Activated CD8-positive, alpha-beta T cell treated with anti-CD3 and anti-CD28 coated beads for 36 hours (primary cell): ENCODE data around the gene NPC2. TPM values are rescaled to one million over a fixed set of nuclear protein-coding genes. Genes with fewer than 3 reads are reported as not detected.

Experiments
- ATAC-seq: fragments of 200-7000 bp; cut with Tn5 transposase; one replicate; pipeline ENCODE4 v1.10.0; 2021; ENCODE audit warnings: mild to moderate bottlenecking, moderate library complexity
- CTCF ChIA-PET: fragments of 350-600 bp; sonication (Branson Sonifier 250); formaldehyde crosslinking; loops from one replicate; lab custom pipeline; 2021; ENCODE audit warnings: antibody characterized with exemption; lab: Charles Lee
- POLR2A ChIA-PET: fragments of 350-600 bp; sonication (Branson Sonifier 250); formaldehyde crosslinking; loops from one replicate; lab custom pipeline; 2021; ENCODE audit warnings: antibody characterized with exemption; lab: Charles Lee
- DNase-seq: peaks from one replicate; pipeline ENCODE4 v3.0.0-alpha.2; 2020
- H3K27ac Mint-ChIP-seq: one replicate; pipeline ENCODE4 v1.8.0; 2021; ENCODE audit warnings: mild to moderate bottlenecking, mixed read lengths
- H3K27me3 Mint-ChIP-seq: one replicate; pipeline ENCODE4 v1.8.0; 2021; ENCODE audit warnings: mixed read lengths
- H3K36me3 Mint-ChIP-seq: one replicate; pipeline ENCODE4 v1.8.0; 2021; ENCODE audit warnings: low read depth, mixed read lengths
- H3K4me1 Mint-ChIP-seq: one replicate; pipeline ENCODE4 v1.8.0; 2021; ENCODE audit warnings: low read depth, mixed read lengths
- H3K4me3 Mint-ChIP-seq: one replicate; pipeline ENCODE4 v1.8.0; 2021; ENCODE audit warnings: mild to moderate bottlenecking, moderate library complexity, mixed read lengths
- H3K9me3 Mint-ChIP-seq: one replicate; pipeline ENCODE4 v1.8.0; 2021; ENCODE audit warnings: mixed read lengths
- CTCF ChIP-seq: fragments of 200-600 bp; IDR thresholded peaks from one replicate; pipeline ENCODE4 v1.8.0; 2022; ENCODE audit warnings: antibody characterized with exemption, mild to moderate bottlenecking
- intact Hi-C: fragments of 100-400 bp; cut with micrococcal nuclease; formaldehyde crosslinking; loops from one replicate; pipeline ENCODE4 v1.10.0; 2022
- total RNA-seq, 2 experiments: library from RNA; stranded (reverse); gene quantifications; one replicate each; pipeline ENCODE4 v1.2.3, GENCODE V29; 2021

NPC2 gene
- total RNA-seq, 2 experiments from 2014 or later = 19.1 to 21.0 TPM

- intact Hi-C loops = no loop called here
- no peak for DNase-seq
- no peak for ATAC-seq
- peaks cover 3% of the 10 kb centered on the region for H3K4me1 Mint-ChIP-seq
- no peaks in the 10 kb centered on the region for H3K9me3 Mint-ChIP-seq
- ChIA-PET POLR2A (no interaction called here), CTCF (interaction anchor here (1.2 to 1.6 kb wide), 2 partner anchors 11 to 42 kb away, joined by 3 read pairs; no protein-coding TSS in a partner anchor)
- H3K27me3 Mint-ChIP-seq = no peaks in the 10 kb centered on the region
- no peak for TF ChIP-seq CTCF
- H3K4me3 Mint-ChIP-seq = no peak overlapping the region
- H3K36me3 Mint-ChIP-seq = peaks cover 4% of the 10 kb centered on the region
- no peak overlapping the region for H3K27ac Mint-ChIP-seq
These were observed 8.1 kb upstream of the NPC2 start for GRCh38 chr14:74501135-74501614.

- ChIA-PET POLR2A (no interaction called here), CTCF (interaction anchor here (1.2 to 1.6 kb wide), 2 partner anchors 10 to 41 kb away, joined by 3 read pairs; no protein-coding TSS in a partner anchor)
- Mint-ChIP-seq H3K36me3 (peaks cover 4% of the 10 kb centered on the region), H3K4me1 (peaks cover 4% of the 10 kb centered on the region), H3K27me3 (no peaks in the 10 kb centered on the region), H3K4me3 (no peak overlapping the region), H3K9me3 (no peaks in the 10 kb centered on the region), H3K27ac (no peak overlapping the region)
- intact Hi-C loops = no loop called here
- no peak for TF ChIP-seq CTCF
- ATAC-seq (no peak), DNase-seq (no peak)
These were observed 7.5 kb upstream of the NPC2 start for GRCh38 chr14:74500417-74501134.

- ATAC-seq (no peak), DNase-seq (no peak)
- no peaks in the 10 kb centered on the region for H3K27me3 Mint-ChIP-seq
- H3K4me1 Mint-ChIP-seq = peaks cover 18% of the 10 kb centered on the region
- intact Hi-C loops = no loop called here
- H3K9me3 Mint-ChIP-seq = no peaks in the 10 kb centered on the region
- CTCF ChIA-PET = no interaction called here
- H3K27ac Mint-ChIP-seq = peak overlapping the region; percentile 89
- H3K36me3 Mint-ChIP-seq = peaks cover 6% of the 10 kb centered on the region
- TF ChIP-seq CTCF = no peak
- POLR2A ChIA-PET = interaction anchor here (0.6 kb wide), 1 partner anchor 409 kb away, joined by 3 read pairs; no protein-coding TSS in a partner anchor
- no peak overlapping the region for H3K4me3 Mint-ChIP-seq
These were observed 2.3 kb upstream of the NPC2 start for GRCh38 chr14:74495356-74495755.

- H3K4me3 Mint-ChIP-seq = no peak within 1 kb of the TSS
These were observed 497 bp upstream of the NPC2 start, which contains the start of gene ISCA2 for GRCh38 chr14:74493343-74494261. TSS of gene ISCA2 (plus strand) at chr14:74493765. CDS start at chr14:74493775, 10 bp downstream.

More at GRCh38 chr14:74493343-74494261, 497 bp upstream of the NPC2 start, which contains the start of gene ISCA2:
- intact Hi-C loops = loop anchor here (2.0 kb wide), 1 partner anchor 131 kb away; no protein-coding TSS in a partner anchor
- Mint-ChIP-seq H3K4me1 (peaks cover 24% of the 10 kb centered on the region), H3K9me3 (no peaks in the 10 kb centered on the region), H3K27ac (peak within 1 kb of the TSS; percentile 89), H3K36me3 (peaks cover 6% of the 10 kb centered on the region), H3K27me3 (no peaks in the 10 kb centered on the region)
- ChIA-PET CTCF (interaction anchor here (1.0 to 1.5 kb wide), 3 partner anchors 10 to 115 kb away, joined by 3 to 5 read pairs (median 3); no protein-coding TSS in a partner anchor), POLR2A (interaction anchor here (1.0 kb wide), 1 partner anchor 458 kb away, joined by 3 read pairs; no protein-coding TSS in a partner anchor)
- DNase-seq (peak; percentile 100), ATAC-seq (peak; percentile 96)
- no peak for TF ChIP-seq CTCF
